PC-3 (cell line): ENCODE results near the gene SOX1. TPM values are rescaled to one million over a fixed set of nuclear protein-coding genes. Genes with fewer than 3 reads are reported as not detected.

ENCODE experiments used
- ATAC-seq: fragments of 200-7000 bp; cut with Tn5 transposase; 2 replicates; pipeline ENCODE4 v1.9.1; 2020; ENCODE audit warnings: mild to moderate bottlenecking, moderate library complexity
- BruUV-seq: library from RNA; stranded (reverse); fragments of 400-500 nt; replicated peaks from 2 replicates; lab custom pipeline; 2021; lab: Mats Ljungman, UMichigan
- CTCF ChIA-PET: fragments of 300-600 bp; sonication (Branson Sonifier 250); formaldehyde crosslinking; loops from one replicate; lab custom pipeline; 2022; ENCODE audit warnings: antibody characterized with exemption; lab: Charles Lee
- POLR2A ChIA-PET: fragments of 300-600 bp; sonication (Branson Sonifier 250); formaldehyde crosslinking; loops from one replicate; lab custom pipeline; 2022; ENCODE audit warnings: antibody characterized with exemption; ENCODE audit not compliant: unreplicated experiment; lab: Charles Lee
- DNase-seq: peaks from one replicate; pipeline ENCODE4 v3.0.0-alpha.2; 2015
- H2AFZ ChIP-seq: fragments of 300-600 bp; sonication (generic); 2 replicates; pipeline ENCODE4 v1.6.0; 2016; ENCODE audit warnings: antibody characterized with exemption, low read length
- H3F3A ChIP-seq: fragments of 300-600 bp; sonication (generic); one replicate; pipeline ENCODE4 v1.6.0; 2017; ENCODE audit warnings: antibody characterized with exemption, low read length, control low read depth, mild to moderate bottlenecking; ENCODE audit not compliant: unreplicated experiment
- H3K27ac ChIP-seq: fragments of 300-600 bp; sonication (generic); 2 replicates; pipeline ENCODE4 v1.5.1; 2016; ENCODE audit warnings: mild to moderate bottlenecking, low read length
- H3K27me3 ChIP-seq: fragments of 300-600 bp; sonication (generic); 2 replicates; pipeline ENCODE4 v1.6.1; 2016; ENCODE audit warnings: low read length, mixed read lengths
- H3K36me3 ChIP-seq: fragments of 300-600 bp; sonication (generic); 2 replicates; pipeline ENCODE4 v1.6.1; 2016; ENCODE audit warnings: low read depth, mixed run types, low read length, mixed read lengths
- H3K4me1 ChIP-seq: fragments of 300-600 bp; sonication (generic); 2 replicates; pipeline ENCODE4 v1.5.1; 2016; ENCODE audit warnings: low read length; ENCODE audit not compliant: insufficient read depth
- H3K4me2 ChIP-seq: fragments of 300-600 bp; sonication (generic); 2 replicates; pipeline ENCODE4 v1.6.0; 2016; ENCODE audit warnings: low read length
- H3K4me3 ChIP-seq: fragments of 300-600 bp; sonication (generic); 2 replicates; pipeline ENCODE4 v1.5.1; 2016; ENCODE audit warnings: mild to moderate bottlenecking, low read length, mixed read lengths
- H3K79me2 ChIP-seq: fragments of 300-600 bp; sonication (generic); 2 replicates; pipeline ENCODE4 v1.6.1; 2017; ENCODE audit warnings: low read length, mixed read lengths
- H3K9ac ChIP-seq: fragments of 300-600 bp; sonication (generic); 2 replicates; pipeline ENCODE4 v1.6.0; 2016; ENCODE audit warnings: mild to moderate bottlenecking, low read length
- H3K9me2 ChIP-seq: fragments of 300-600 bp; sonication (generic); replicated peaks from 2 replicates; pipeline ENCODE4 v1.6.1; 2016; ENCODE audit warnings: mixed run types, low read length, mixed read lengths
- H3K9me3 ChIP-seq: fragments of 300-600 bp; sonication (generic); 2 replicates; pipeline ENCODE4 v1.6.1; 2016; ENCODE audit warnings: low read length, mixed read lengths
- H4K20me1 ChIP-seq: fragments of 300-600 bp; sonication (generic); 2 replicates; pipeline ENCODE4 v1.6.1; 2016; ENCODE audit warnings: low read length, mixed read lengths
- CTCF ChIP-seq: fragments of 300-600 bp; sonication (generic); conservative IDR thresholded peaks from 2 replicates; pipeline ENCODE4 v1.5.1; 2017; ENCODE audit warnings: antibody characterized with exemption, low read depth, mild to moderate bottlenecking, low read length
- EZH2 ChIP-seq: fragments of 300-600 bp; sonication (generic); IDR thresholded peaks from one replicate; pipeline ENCODE4 v1.6.1; 2017; ENCODE audit warnings: antibody characterized with exemption, mild to moderate bottlenecking, low read length; ENCODE audit not compliant: unreplicated experiment
- EZH2phosphoT487 ChIP-seq: fragments of 300-600 bp; sonication (generic); IDR thresholded peaks from 2 replicates; pipeline ENCODE4 v1.6.1; 2018; ENCODE audit warnings: mild to moderate bottlenecking, antibody characterized with exemption, low read length, borderline replicate concordance
- intact Hi-C: fragments of 100-400 bp; cut with micrococcal nuclease; formaldehyde crosslinking; loops from 2 replicates; pipeline ENCODE4 v1.9.0; 2023
- total RNA-seq: library from RNA; depleted of rRNA; stranded (reverse); fragments of >200 nt; gene quantifications from 2 replicates; pipeline ENCODE4 v1.2.3, GENCODE V29; 2014

The SOX1 gene
- total RNA-seq, 1 experiment from 2014 or later, result not detected

GRCh38 chr13:112067871-112068539 is 1.1 kb downstream of the SOX1 start:
- Histone ChIP-seq H3K36me3 (no peaks in the 10 kb centered on the region), H3K4me1 (no peaks in the 10 kb centered on the region), H3K9ac (no peak overlapping the region), H3K9me3 (no peaks in the 10 kb centered on the region), H3F3A (no peaks in the 10 kb centered on the region), H3K4me3 (no peak overlapping the region), H3K4me2 (no peak overlapping the region), H3K79me2 (no peaks in the 10 kb centered on the region), H3K9me2 (no peaks in the 10 kb centered on the region), H2AFZ (no peak overlapping the region), H3K27me3 (peaks cover 8% of the 10 kb centered on the region; the same call in 1 of the 2 replicates), H4K20me1 (no peaks in the 10 kb centered on the region), H3K27ac (no peak overlapping the region)
- intact Hi-C loops, result no loop called here
- BruUV-seq, result no TSS peak
- POLR2A ChIA-PET, result no interaction called here
- CTCF ChIA-PET, result no interaction called here
- TF ChIP-seq CTCF (no peak), EZH2phosphoT487 (no peak), EZH2 (no peak)
- DNase-seq (no peak), ATAC-seq (no peak)

- H3K9ac ChIP-seq, result no peak overlapping the region
- no peaks in the 10 kb centered on the region for H4K20me1 ChIP-seq
- peaks cover 5% of the 10 kb centered on the region; the same call in 1 of the 2 replicates for H3K27me3 ChIP-seq
- DNase-seq (no peak), ATAC-seq (no peak)
- no peaks in the 10 kb centered on the region for H3F3A ChIP-seq
- TF ChIP-seq EZH2, result no peak
- no peak for TF ChIP-seq EZH2phosphoT487
- no peak for TF ChIP-seq CTCF
- BruUV-seq, result no TSS peak
- POLR2A ChIA-PET, result no interaction called here
- H3K4me1 ChIP-seq, result no peaks in the 10 kb centered on the region
- intact Hi-C loops, result no loop called here
- H3K79me2 ChIP-seq, result no peaks in the 10 kb centered on the region
- no peaks in the 10 kb centered on the region for H3K9me3 ChIP-seq
- H3K4me2 ChIP-seq, result no peak overlapping the region
- no peak overlapping the region for H2AFZ ChIP-seq
- no peak overlapping the region for H3K4me3 ChIP-seq
- CTCF ChIA-PET, result no interaction called here
- H3K36me3 ChIP-seq, result no peaks in the 10 kb centered on the region
- H3K9me2 ChIP-seq, result no peaks in the 10 kb centered on the region
- no peak overlapping the region for H3K27ac ChIP-seq
These were observed 1.7 kb downstream of the SOX1 start for GRCh38 chr13:112068540-112069060.

GRCh38 chr13:112069061-112069844 is 2.3 kb downstream of the SOX1 start:
- Histone ChIP-seq H3K4me1 (no peaks in the 10 kb centered on the region), H3K36me3 (no peaks in the 10 kb centered on the region), H3K9me3 (no peaks in the 10 kb centered on the region), H3K4me3 (no peak overlapping the region), H3F3A (no peaks in the 10 kb centered on the region), H2AFZ (no peak overlapping the region), H4K20me1 (no peaks in the 10 kb centered on the region), H3K9me2 (no peaks in the 10 kb centered on the region), H3K27ac (no peak overlapping the region), H3K4me2 (no peak overlapping the region), H3K27me3 (no peaks in the 10 kb centered on the region; the same call in 1 of the 2 replicates), H3K9ac (no peak overlapping the region), H3K79me2 (no peaks in the 10 kb centered on the region)
- ATAC-seq (no peak), DNase-seq (no peak)
- BruUV-seq, result no TSS peak
- ChIA-PET POLR2A (no interaction called here), CTCF (no interaction called here)
- TF ChIP-seq EZH2 (no peak), CTCF (no peak), EZH2phosphoT487 (no peak)
- intact Hi-C loops, result no loop called here
